PC-9 (cell line): ENCODE results near the gene DOC2A.

ENCODE experiments used
- EZH2 ChIP-seq: fragments of 200-600 bp; sonication (generic); IDR thresholded peaks from 2 replicates; pipeline ENCODE4 v1.8.0; 2017; ENCODE audit warnings: antibody characterized with exemption, low read depth
- TF ChIP-seq, protein P1 (sequence below): fragments of 200-600 bp; sonication (generic); conservative IDR thresholded peaks from 2 replicates; pipeline ENCODE4 v1.6.1; 2017; ENCODE audit warnings: mixed run types, antibody characterized with exemption, mild to moderate bottlenecking, moderate library complexity

DNA sequence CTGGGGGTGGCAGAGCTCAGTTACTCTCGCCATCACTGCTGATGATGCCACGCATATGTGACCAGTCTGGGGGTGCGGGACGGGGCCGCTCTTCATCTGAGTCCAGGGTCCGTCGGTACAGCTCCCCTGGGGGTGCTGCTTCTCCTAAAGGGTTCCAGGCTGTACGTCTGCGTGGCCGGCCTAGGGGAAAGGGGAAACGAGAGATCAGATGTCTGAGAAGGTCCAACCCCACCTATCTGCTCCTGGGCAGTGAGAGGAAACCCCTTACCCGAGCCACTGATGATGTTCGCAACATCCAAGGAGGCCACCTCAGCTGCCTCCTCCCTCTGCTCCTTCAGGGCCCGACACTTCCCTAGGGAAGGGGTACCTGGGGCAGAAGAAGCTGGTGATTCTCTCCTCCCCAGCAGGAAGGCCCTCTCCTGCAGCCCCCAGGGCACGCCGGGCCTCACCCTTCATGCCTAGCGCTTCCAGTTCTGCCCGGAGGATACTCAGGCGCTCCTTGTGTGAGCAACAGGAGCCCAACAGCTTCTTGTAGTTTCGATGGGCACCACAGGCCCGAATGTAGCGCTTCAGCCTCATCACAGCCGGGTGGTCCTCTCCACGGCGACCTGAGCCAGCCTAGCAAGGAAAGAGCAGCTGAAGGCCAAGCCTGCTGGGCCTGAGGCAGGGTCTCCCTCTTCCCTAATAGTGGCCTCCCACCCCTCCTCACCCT is 17.5 kb downstream of the DOC2A start:
- TF ChIP-seq, protein P1, sequence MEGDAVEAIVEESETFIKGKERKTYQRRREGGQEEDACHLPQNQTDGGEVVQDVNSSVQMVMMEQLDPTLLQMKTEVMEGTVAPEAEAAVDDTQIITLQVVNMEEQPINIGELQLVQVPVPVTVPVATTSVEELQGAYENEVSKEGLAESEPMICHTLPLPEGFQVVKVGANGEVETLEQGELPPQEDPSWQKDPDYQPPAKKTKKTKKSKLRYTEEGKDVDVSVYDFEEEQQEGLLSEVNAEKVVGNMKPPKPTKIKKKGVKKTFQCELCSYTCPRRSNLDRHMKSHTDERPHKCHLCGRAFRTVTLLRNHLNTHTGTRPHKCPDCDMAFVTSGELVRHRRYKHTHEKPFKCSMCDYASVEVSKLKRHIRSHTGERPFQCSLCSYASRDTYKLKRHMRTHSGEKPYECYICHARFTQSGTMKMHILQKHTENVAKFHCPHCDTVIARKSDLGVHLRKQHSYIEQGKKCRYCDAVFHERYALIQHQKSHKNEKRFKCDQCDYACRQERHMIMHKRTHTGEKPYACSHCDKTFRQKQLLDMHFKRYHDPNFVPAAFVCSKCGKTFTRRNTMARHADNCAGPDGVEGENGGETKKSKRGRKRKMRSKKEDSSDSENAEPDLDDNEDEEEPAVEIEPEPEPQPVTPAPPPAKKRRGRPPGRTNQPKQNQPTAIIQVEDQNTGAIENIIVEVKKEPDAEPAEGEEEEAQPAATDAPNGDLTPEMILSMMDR, result no peak
- no peak for TF ChIP-seq EZH2
